Anterior cingulate cortex (tissue), 58 donors: ENCODE measurements around the gene SPINT1.
"Not testable (repeated sequence)": the region's sequence is repeated elsewhere in the genome, so short reads cannot be mapped to it uniquely, and the experiment has no call there.

Experiments used
- DNase-seq, 58 donors: peaks; one replicate each; lab custom pipeline; 2025; lab: John Stamatoyannopoulos, UW

Gene SPINT1

GRCh38 chr15:40856746-40857145 lies 12.9 kb downstream of the SPINT1 start:
- DNase-seq = no peak

GRCh38 chr15:40857601-40858341 lies 13.9 kb downstream of the SPINT1 start:
- peak in 50 of 58 donors; percentile 7 to 72 (median 38) for DNase-seq

- DNase-seq = no peak
Measured at GRCh38 chr15:40858706-40859105, 14.9 kb downstream of the SPINT1 start.

GRCh38 chr15:40859206-40859851 lies 15.5 kb downstream of the SPINT1 start:
- peak in 35 of 58 donors; percentile 5 to 70 (median 30) for DNase-seq

- not testable (repeated sequence) for DNase-seq
Measured at GRCh38 chr15:40861147-40861546, 17.3 kb downstream of the SPINT1 start.

GRCh38 chr15:40863660-40864270 lies 19.9 kb downstream of the SPINT1 start:
- DNase-seq = no peak

- no peak for DNase-seq
Measured at GRCh38 chr15:40867199-40867598, 23.4 kb downstream of the SPINT1 start.

GRCh38 chr15:40869686-40870085 lies 25.8 kb downstream of the SPINT1 start:
- DNase-seq = no peak

- DNase-seq = no peak
Measured at GRCh38 chr15:40870716-40871115, 26.9 kb downstream of the SPINT1 start.

- no peak for DNase-seq
Measured at GRCh38 chr15:40871749-40872617, 28.1 kb downstream of the SPINT1 start.

- peak in 1 of 58 donors; percentile 29 for DNase-seq
Measured at GRCh38 chr15:40872791-40873693, 29.2 kb downstream of the SPINT1 start.

- peak in 39 of 58 donors; percentile 2 to 73 (median 20) for DNase-seq
Measured at GRCh38 chr15:40873694-40874561, 30.1 kb downstream of the SPINT1 start, which contains the start of gene RHOV. RHOV (minus strand) TSS chr15:40874234; CDS start chr15:40874139, 95 bp downstream.

- no peak for DNase-seq
Measured at GRCh38 chr15:40875991-40876730, 32.3 kb downstream of the SPINT1 start.

- no peak for DNase-seq
Measured at GRCh38 chr15:40877694-40878093, 33.8 kb downstream of the SPINT1 start.

- DNase-seq = no peak
Measured at GRCh38 chr15:40878785-40879184, 34.9 kb downstream of the SPINT1 start.

- no peak for DNase-seq
Measured at GRCh38 chr15:40879609-40880008, 35.8 kb downstream of the SPINT1 start.

- no peak for DNase-seq
Measured at GRCh38 chr15:40881351-40881750, 37.5 kb downstream of the SPINT1 start.

GRCh38 chr15:40886586-40886985 lies 42.7 kb downstream of the SPINT1 start:
- DNase-seq = no peak
